Mucosa of stomach (tissue), 1 donor: ENCODE measurements around the gene GAS2.
A peak's percentile ranks its signal among the peaks of the same experiment; 100 is the strongest.
"Not testable (repeated sequence)": the region's sequence is repeated elsewhere in the genome, so short reads cannot be mapped to it uniquely, and the experiment has no call there.

Experiments
- H3K27me3 ChIP-seq: one replicate; pipeline ENCODE4 v1.7.0; 2013; ENCODE audit warnings: mild to moderate bottlenecking, low read length; ENCODE audit not compliant: control insufficient read depth, insufficient read depth
- H3K36me3 ChIP-seq: one replicate; pipeline ENCODE4 v1.7.0; 2013; ENCODE audit warnings: low read length; ENCODE audit not compliant: control insufficient read depth, insufficient read depth
- H3K4me1 ChIP-seq: one replicate; pipeline ENCODE4 v1.7.0; 2013; ENCODE audit warnings: mild to moderate bottlenecking, low read length; ENCODE audit not compliant: control insufficient read depth, insufficient read depth
- H3K4me3 ChIP-seq: one replicate; pipeline ENCODE4 v1.7.0; 2013; ENCODE audit warnings: low read length
- H3K9ac ChIP-seq: one replicate; pipeline ENCODE4 v1.7.0; 2013; ENCODE audit warnings: mild to moderate bottlenecking, low read length, moderate library complexity
- H3K9me3 ChIP-seq: one replicate; pipeline ENCODE4 v1.7.0; 2013; ENCODE audit warnings: mild to moderate bottlenecking, low read length, moderate library complexity; ENCODE audit not compliant: control insufficient read depth
- donor health status: Pancreatic carcinoma.

The GAS2 gene

DNA sequence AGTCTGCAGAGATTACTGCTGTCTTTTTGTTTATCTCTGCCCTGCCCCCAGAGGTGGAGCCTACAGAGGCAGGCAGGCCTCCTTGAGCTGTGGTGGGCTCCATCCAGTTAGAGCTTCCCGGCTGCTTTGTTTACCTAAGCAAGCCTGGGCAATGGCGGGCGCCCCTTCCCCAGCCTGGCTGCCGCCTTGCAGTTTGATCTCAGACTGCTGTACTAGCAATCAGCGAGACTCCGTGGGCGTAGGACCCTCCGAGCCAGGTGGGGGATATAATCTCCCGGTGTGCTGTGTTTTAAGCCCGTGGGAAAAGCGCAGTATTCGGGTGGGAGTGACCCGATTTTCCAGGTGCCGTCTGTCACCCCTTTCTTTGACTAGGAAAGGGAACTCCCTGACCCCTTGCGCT is 14.1 kb upstream of the GAS2 start:
- not testable (repeated sequence) for H3K4me1 ChIP-seq, H3K27me3 ChIP-seq, H3K9me3 ChIP-seq, H3K4me3 ChIP-seq, H3K9ac ChIP-seq, H3K36me3 ChIP-seq

DNA sequence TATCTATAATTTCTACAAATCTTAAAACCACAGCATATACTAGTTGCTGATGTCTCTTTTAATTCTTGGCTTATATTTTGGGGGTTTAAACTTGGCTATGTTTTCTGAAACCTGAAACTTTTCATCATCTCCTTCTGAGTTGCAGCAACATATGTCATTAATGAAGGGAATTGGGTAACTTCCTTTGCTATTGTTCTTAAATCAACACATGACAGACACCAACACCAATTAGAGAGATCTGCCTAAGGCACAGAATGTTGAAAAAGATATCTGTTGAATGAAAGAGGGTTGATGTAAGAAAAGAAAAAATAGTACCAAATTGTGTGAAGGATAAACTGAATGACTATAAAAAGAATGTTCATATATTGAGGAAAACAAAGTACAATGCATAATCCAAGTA is 10.3 kb upstream of the GAS2 start:
- H3K9ac ChIP-seq, result no peak overlapping the region

DNA sequence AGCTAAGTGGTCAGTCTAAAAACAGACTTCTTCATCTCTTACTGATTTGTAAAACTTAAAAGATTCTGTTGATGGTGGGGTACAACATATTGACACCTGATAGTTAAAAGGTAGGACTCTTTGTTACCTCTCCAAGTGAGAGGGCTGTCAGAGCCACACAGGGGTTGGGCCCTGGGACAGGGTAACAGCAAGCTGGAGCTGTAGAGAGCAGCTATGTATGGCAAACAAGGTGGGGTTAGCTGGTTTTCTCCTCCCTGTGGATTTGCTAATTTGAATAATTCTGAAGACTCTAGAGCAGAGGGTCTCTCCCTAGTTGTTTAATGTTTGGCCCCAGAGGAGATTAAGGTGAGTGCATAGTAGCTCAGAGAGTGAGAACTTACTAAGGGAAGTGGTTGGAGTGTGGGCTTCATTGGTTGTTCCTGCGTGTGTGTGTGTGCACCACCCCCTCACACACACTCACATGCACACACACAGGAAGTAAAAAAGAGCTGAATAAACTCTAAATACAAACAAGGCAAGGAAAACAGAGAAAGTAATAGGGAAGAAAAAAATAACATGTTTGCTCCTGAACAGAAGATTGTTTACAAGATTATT is 9.2 kb upstream of the GAS2 start:
- no peaks in the 10 kb centered on the region for H3K27me3 ChIP-seq
- H3K4me3 ChIP-seq, result no peak overlapping the region
- H3K9me3 ChIP-seq, result no peaks in the 10 kb centered on the region
- no peaks in the 10 kb centered on the region for H3K4me1 ChIP-seq
- H3K36me3 ChIP-seq, result no peaks in the 10 kb centered on the region
- H3K9ac ChIP-seq, result no peak overlapping the region

More for the DNA sequence above, 10.3 kb upstream of the GAS2 start:
- Histone ChIP-seq H3K9me3 (no peaks in the 10 kb centered on the region), H3K36me3 (no peaks in the 10 kb centered on the region), H3K4me3 (no peak overlapping the region), H3K4me1 (no peaks in the 10 kb centered on the region), H3K27me3 (no peaks in the 10 kb centered on the region)

DNA sequence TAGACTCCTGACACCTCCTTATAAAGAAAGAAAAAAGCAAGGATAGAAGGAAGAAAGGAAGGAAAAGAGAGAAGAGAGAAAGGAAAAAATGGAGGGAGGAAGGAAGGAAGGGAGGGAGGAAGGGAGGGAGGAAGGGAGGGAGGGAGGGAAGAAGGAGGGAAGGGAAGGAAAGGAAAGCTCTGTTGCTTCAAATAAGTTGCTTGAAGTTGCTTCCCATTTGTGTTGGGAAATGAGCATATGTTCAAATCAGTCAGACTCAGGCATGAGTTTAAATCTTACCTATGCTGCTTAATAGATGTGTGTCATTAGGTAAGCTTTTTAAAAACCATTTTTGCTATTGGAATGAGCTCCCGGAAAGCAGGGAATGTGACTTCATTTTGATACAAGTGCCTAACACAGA is 6.6 kb upstream of the GAS2 start:
- no peaks in the 10 kb centered on the region for H3K36me3 ChIP-seq
- H3K9ac ChIP-seq, result no peak overlapping the region
- H3K4me1 ChIP-seq, result no peaks in the 10 kb centered on the region
- H3K27me3 ChIP-seq, result no peaks in the 10 kb centered on the region
- no peaks in the 10 kb centered on the region for H3K9me3 ChIP-seq
- no peak overlapping the region for H3K4me3 ChIP-seq

DNA sequence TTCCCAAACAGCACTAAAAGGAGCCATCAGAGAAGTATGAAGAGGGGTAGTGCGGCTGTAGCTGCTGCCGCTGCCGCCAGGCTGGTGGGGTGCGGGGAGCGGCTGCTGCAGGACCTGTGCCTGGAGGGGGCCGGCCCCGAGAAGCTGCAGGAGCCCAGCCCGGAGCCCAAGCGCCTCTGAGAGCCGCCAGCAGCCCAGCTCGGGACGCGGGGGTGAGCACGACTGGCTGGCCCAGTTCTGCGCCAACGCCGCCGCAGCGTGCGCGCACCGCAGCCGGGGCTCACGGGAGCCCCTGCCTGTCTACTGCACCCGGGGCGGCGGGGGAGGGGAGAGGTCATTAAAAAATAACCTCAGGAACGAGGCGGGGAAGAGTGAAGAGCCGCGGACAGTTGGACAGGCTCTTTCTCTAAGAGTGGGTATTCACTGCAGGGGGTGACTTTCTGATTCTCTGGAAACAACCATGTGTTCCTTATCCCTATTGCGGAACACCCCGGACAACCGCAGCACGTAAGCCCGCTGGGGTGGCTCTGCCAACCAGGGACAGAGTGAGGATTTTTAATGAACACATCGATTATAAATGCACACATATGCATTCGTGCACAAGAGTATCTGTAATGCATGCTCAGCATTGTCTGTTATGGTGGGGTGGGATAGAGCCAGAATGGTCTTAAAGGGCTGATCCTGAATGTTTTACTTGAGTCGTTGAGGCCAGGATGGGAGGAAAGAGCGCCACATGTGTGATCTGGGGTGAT is 453 bp downstream of the GAS2 start:
- Histone ChIP-seq H3K9ac (peak overlapping the region; percentile 79), H3K4me1 (peaks cover 3% of the 10 kb centered on the region)

DNA sequence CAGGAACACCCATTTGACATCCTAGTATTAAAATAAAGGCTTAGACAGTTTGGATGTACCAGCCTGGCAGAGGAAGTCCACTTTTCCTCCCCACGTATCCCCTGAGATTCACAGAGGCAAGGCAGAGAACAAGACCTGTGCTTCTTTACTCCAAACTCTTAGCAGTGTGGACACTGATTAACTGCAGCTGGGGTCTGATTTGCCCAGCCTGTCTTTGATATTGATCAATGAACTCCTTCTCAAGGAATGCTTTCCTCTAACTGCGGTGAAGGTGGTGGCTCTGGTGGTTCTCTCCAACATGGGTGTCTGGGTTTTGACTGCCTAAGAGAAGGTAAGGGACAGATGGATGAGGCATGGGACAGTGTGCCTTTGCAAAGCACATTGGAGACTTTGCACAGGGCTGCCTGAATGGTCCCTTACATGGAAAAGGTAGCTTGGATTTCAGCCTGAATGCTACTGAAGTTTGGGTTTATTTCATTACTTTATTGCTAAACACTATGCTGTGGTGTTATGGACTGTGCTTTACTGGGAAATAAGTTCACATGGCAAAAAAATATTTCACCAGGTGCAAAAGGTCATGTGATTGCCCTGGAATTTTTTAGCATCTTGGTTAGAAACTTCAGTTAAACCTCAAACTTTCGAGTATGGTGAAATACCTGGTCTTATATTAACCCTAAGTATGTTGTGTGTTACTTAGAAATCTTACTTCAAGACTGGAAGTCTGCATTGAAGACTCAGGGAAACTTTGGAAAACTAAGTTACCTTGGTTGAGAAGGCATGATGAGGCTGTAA is 1.8 kb downstream of the GAS2 start:
- Histone ChIP-seq H3K4me1 (peaks cover 3% of the 10 kb centered on the region), H3K27me3 (peaks cover 9% of the 10 kb centered on the region), H3K4me3 (no peak overlapping the region), H3K9me3 (no peaks in the 10 kb centered on the region), H3K36me3 (no peaks in the 10 kb centered on the region), H3K9ac (no peak overlapping the region)

More for the DNA sequence above, 453 bp downstream of the GAS2 start:
- H3K36me3 ChIP-seq, result no peaks in the 10 kb centered on the region
- peak overlapping the region; percentile 44 for H3K4me3 ChIP-seq
- H3K27me3 ChIP-seq, result peaks cover 9% of the 10 kb centered on the region
- H3K9me3 ChIP-seq, result no peaks in the 10 kb centered on the region

DNA sequence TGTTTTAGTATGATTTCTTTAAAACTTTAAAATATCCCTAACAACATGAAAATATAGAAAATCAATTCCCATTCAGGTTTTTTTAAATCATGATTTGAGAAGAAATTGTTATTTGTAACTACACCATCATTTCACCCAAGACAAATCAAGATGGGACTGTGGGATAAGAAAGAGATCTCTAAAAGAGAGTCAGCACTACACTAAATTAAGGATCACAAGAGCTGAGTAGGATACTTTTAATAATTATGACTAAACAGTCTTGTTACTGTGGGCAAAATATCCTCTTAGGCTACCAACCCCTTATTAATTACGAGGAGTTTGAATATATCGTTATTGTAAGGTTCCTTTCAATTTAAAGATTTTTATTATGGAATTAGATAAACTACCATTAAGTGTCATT is 3.0 kb downstream of the GAS2 start:
- peaks cover 9% of the 10 kb centered on the region for H3K27me3 ChIP-seq
- H3K4me3 ChIP-seq, result no peak overlapping the region
- peaks cover 3% of the 10 kb centered on the region for H3K4me1 ChIP-seq
- H3K36me3 ChIP-seq, result no peaks in the 10 kb centered on the region
- no peak overlapping the region for H3K9ac ChIP-seq
- H3K9me3 ChIP-seq, result no peaks in the 10 kb centered on the region

DNA sequence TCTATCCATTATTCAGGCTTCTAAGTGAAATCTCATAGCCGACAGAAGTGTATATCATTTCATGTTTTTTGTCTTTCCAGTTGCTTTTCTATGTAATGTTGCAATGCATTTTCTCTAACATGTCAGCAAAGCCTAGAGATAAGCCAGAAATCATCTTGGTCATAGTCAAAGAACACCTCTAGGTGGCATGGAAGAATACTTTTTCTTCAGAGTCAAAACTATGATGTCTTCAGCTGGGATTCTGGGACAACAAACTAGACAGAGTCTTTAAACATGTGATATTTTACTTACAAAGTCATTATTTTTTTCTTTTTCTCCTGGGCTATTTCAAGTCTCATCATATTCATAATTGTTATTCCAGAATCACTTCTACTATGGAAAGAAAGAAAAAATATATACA is 4.4 kb downstream of the GAS2 start:
- H3K4me1 ChIP-seq, result peaks cover 3% of the 10 kb centered on the region
- H3K9ac ChIP-seq, result no peak overlapping the region
- no peak overlapping the region for H3K4me3 ChIP-seq
- H3K27me3 ChIP-seq, result peaks cover 9% of the 10 kb centered on the region
- H3K36me3 ChIP-seq, result no peaks in the 10 kb centered on the region
- H3K9me3 ChIP-seq, result no peaks in the 10 kb centered on the region

DNA sequence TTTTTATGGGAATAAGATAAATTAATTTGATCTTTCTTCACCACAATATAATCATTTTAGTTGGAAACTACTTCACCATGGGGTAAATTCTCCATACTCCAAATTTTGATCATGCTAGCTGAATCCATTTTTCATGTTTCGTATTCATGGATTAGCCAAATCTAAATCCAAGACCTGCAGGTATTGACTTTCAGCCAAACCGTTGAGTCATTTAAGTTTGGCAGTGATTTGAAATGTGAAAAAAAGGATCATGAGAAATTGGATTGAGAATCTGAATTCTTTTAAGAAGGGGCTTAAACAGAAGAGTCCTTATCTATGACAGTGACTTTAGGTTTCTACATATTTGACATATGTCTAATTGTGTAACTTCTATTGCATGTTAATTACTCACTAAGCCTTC is 5.3 kb downstream of the GAS2 start:
- no peak overlapping the region for H3K9ac ChIP-seq
- peaks cover 3% of the 10 kb centered on the region for H3K27me3 ChIP-seq
- H3K4me3 ChIP-seq, result no peak overlapping the region
- no peaks in the 10 kb centered on the region for H3K36me3 ChIP-seq
- H3K4me1 ChIP-seq, result peaks cover 10% of the 10 kb centered on the region
- no peaks in the 10 kb centered on the region for H3K9me3 ChIP-seq

DNA sequence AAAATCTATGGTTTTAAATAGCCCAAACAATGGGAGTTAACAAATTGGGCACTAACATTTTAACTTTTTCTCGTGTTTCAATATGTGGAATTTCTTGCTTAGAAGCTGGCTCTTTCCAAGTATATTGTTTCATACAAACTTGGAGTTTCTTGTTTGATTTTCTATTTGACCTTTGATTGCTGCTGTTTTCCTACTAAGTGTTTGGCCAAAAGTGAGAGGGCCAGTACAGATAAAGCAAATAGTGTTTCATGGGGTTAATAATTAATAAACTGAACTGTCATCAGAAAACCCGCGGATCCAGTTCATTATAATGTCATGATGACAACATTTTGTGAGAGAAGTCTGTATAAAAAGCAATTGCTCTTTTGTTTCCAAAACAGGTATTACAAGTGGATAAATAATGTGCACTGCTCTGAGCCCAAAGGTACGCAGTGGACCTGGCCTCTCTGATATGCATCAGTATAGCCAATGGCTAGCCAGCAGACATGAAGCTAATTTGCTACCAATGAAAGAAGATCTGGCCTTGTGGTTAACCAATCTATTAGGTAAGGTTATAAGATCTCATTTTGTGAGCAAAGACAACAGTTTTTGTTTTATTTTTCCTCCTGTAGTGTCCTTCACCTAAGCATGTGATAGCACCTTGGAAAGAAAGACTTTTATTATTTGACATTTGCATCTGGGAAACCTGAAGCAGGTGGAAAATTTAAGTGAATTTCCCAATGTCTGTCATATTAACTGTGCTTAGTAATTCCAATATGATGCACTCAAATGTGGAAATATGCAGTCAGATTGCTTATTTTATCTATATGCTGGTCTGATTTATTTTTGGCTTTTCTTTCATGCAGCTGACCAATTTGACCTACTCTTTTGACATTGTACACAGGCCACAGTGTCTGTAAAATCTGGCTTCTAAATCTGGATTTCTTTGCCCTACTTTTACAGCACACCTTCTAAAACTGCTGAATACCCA is 8.3 kb downstream of the GAS2 start:
- no peaks in the 10 kb centered on the region for H3K9me3 ChIP-seq
- H3K4me3 ChIP-seq, result no peak overlapping the region
- H3K9ac ChIP-seq, result no peak overlapping the region
- peaks cover 10% of the 10 kb centered on the region for H3K4me1 ChIP-seq
- no peaks in the 10 kb centered on the region for H3K36me3 ChIP-seq
- H3K27me3 ChIP-seq, result no peaks in the 10 kb centered on the region

DNA sequence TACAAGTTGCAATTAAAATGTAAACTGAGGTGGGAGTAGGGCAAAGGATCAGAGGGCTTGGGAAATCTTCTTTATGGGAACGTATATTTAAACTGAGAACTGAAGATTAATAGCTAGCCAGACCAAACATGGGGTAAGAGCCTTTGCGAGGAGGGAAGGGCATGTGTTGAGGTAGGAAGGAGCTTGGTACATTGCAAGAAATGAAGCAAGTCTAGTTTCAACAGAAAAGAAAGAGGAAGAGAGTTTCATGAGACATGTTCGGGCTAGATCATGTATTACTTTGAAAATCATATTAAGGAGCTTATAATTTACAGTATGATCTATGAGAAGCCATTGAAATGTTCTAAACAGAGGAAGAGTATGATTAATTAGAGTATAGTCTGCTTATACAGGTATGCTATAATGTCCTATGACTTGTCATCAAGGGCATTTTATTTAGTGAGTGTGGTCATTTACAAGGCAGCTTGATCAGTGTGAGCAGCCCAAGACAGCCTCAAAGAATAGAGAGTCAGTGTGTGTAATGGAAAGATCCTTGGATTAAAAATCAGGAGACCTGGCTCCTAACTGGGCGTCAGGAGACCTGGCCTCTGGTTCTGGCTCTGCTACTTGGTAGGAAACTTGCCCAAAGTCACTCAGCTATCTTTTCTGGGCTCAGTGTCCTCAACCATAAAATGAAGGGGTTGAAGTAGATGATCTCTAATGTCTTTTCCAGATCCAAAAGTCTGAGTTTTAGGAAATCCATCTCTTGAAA is 10.9 kb downstream of the GAS2 start:
- Histone ChIP-seq H3K36me3 (no peaks in the 10 kb centered on the region), H3K4me3 (no peak overlapping the region), H3K9ac (no peak overlapping the region), H3K27me3 (no peaks in the 10 kb centered on the region), H3K4me1 (peaks cover 10% of the 10 kb centered on the region), H3K9me3 (no peaks in the 10 kb centered on the region)
